OCI-LY7 (cell line): ENCODE measurements around the gene TOPAZ1. TPM values are rescaled to one million over a fixed set of nuclear protein-coding genes. Genes with fewer than 3 reads are reported as not detected.

Experiments used
- BruUV-seq: library from RNA; stranded (reverse); fragments of 400-500 nt; replicated peaks from 2 replicates; lab custom pipeline; 2021; lab: Mats Ljungman, UMichigan
- CTCF ChIA-PET: fragments of 300-600 bp; sonication (Branson Sonifier 250); formaldehyde crosslinking; loops from one replicate; lab custom pipeline; 2022; ENCODE audit warnings: antibody characterized with exemption; ENCODE audit not compliant: unreplicated experiment; lab: Charles Lee
- POLR2A ChIA-PET: fragments of 300-600 bp; sonication (Branson Sonifier 250); formaldehyde crosslinking; loops from one replicate; lab custom pipeline; 2022; ENCODE audit warnings: antibody characterized with exemption; lab: Charles Lee
- DNase-seq: peaks from one replicate; pipeline ENCODE4 v3.0.0-alpha.2; 2015; ENCODE audit warnings: low spot score
- H2AFZ ChIP-seq: fragments of 200-600 bp; sonication (generic), shearing (Covaris generic); 2 replicates; pipeline ENCODE4 v1.6.1; 2014; ENCODE audit warnings: mild to moderate bottlenecking, antibody characterized with exemption, low read length, moderate library complexity
- H3K27ac ChIP-seq: fragments of 200-600 bp; sonication (generic); 2 replicates; pipeline ENCODE4 v1.5.1; 2014; ENCODE audit warnings: mixed run types, low read depth, mild to moderate bottlenecking, moderate library complexity, low read length, inconsistent platforms; ENCODE audit not compliant: poor library complexity, severe bottlenecking
- H3K36me3 ChIP-seq: fragments of 200-600 bp; sonication (generic); 2 replicates; pipeline ENCODE4 v1.6.1; 2014; ENCODE audit warnings: mild to moderate bottlenecking, antibody characterized with exemption, low read length, moderate library complexity, mixed read lengths; ENCODE audit not compliant: insufficient read depth
- H3K4me1 ChIP-seq: fragments of 200-600 bp; sonication (generic); 2 replicates; pipeline ENCODE4 v1.5.1; 2014; ENCODE audit warnings: mild to moderate bottlenecking, low read length; ENCODE audit not compliant: insufficient read depth, poor library complexity, severe bottlenecking
- H3K4me2 ChIP-seq: fragments of 200-600 bp; sonication (generic); 2 replicates; pipeline ENCODE4 v1.6.1; 2014; ENCODE audit warnings: mild to moderate bottlenecking, low read length
- H3K4me3 ChIP-seq: fragments of 200-600 bp; sonication (generic); 2 replicates; pipeline ENCODE4 v1.5.1; 2014; ENCODE audit warnings: mild to moderate bottlenecking, low read depth, low read length; ENCODE audit not compliant: poor library complexity, severe bottlenecking
- H3K79me2 ChIP-seq: fragments of 200-600 bp; sonication (generic); 2 replicates; pipeline ENCODE4 v1.6.1; 2016; ENCODE audit warnings: low read depth, mild to moderate bottlenecking, low read length, moderate library complexity, mixed read lengths; ENCODE audit not compliant: insufficient read depth
- H3K9me2 ChIP-seq: fragments of 200-600 bp; sonication (generic); 2 replicates; pipeline ENCODE4 v1.6.1; 2016; ENCODE audit warnings: mild to moderate bottlenecking, low read length, mixed read lengths; ENCODE audit not compliant: insufficient read depth
- H3K9me3 ChIP-seq: fragments of 200-600 bp; sonication (generic); 2 replicates; pipeline ENCODE4 v1.6.1; 2014; ENCODE audit warnings: mild to moderate bottlenecking, mixed run types, low read length, mixed read lengths
- H4K20me1 ChIP-seq: fragments of 200-600 bp; sonication (generic); 2 replicates; pipeline ENCODE4 v1.6.1; 2014; ENCODE audit warnings: mild to moderate bottlenecking, antibody characterized with exemption, low read length, moderate library complexity, mixed read lengths; ENCODE audit not compliant: insufficient read depth
- EZH2phosphoT487 ChIP-seq: fragments of 200-600 bp; sonication (generic); IDR thresholded peaks from 2 replicates; pipeline ENCODE4 v1.6.1; 2018; ENCODE audit warnings: low read depth, borderline replicate concordance, mild to moderate bottlenecking, mixed run types, antibody characterized with exemption, low read length, moderate library complexity, mixed read lengths
- intact Hi-C: fragments of 100-400 bp; cut with micrococcal nuclease; formaldehyde crosslinking; loops from one replicate; pipeline ENCODE4 v1.10.0; 2022; ENCODE audit not compliant: unreplicated experiment
- total RNA-seq, 2 experiments: library from RNA; depleted of rRNA in 1 of 2; stranded (reverse); fragments of >200 nt in 1 of 2; shearing (Covaris generic) in 1 of 2; gene quantifications; 2 replicates each; pipeline ENCODE4 v1.2.3, GENCODE V29; 2014 to 2022
- TF ChIP-seq, protein P1 (sequence below): fragments of 200-600 bp; sonication (generic); conservative IDR thresholded peaks from 2 replicates; pipeline ENCODE4 v1.5.1; 2014; ENCODE audit warnings: mild to moderate bottlenecking, antibody characterized with exemption, low read length, moderate library complexity, mixed read lengths

The TOPAZ1 gene
- total RNA-seq, 2 experiments from 2014 or later = not detected

DNA sequence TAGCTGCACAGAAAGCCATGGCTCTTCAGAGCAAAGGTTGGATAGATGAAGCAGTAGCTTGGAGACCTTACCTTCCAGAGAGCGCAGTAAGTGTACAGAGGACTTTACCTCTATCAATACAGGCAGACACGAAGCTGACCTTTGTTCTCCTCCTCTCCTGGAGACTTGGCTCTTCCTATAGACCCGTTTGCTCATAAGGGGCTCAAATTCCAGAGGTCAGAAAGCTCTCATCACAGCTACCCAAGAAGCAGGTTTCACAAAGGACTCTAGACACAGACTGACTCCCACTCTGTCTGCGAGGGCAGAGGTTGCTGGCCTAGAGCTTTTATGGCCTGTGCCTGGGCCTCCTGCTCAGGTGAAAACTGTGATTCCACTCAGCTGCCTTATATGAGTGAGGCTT lies 35.4 kb upstream of the TOPAZ1 start:
- TF ChIP-seq, protein P1, sequence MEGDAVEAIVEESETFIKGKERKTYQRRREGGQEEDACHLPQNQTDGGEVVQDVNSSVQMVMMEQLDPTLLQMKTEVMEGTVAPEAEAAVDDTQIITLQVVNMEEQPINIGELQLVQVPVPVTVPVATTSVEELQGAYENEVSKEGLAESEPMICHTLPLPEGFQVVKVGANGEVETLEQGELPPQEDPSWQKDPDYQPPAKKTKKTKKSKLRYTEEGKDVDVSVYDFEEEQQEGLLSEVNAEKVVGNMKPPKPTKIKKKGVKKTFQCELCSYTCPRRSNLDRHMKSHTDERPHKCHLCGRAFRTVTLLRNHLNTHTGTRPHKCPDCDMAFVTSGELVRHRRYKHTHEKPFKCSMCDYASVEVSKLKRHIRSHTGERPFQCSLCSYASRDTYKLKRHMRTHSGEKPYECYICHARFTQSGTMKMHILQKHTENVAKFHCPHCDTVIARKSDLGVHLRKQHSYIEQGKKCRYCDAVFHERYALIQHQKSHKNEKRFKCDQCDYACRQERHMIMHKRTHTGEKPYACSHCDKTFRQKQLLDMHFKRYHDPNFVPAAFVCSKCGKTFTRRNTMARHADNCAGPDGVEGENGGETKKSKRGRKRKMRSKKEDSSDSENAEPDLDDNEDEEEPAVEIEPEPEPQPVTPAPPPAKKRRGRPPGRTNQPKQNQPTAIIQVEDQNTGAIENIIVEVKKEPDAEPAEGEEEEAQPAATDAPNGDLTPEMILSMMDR = no peak
- TF ChIP-seq EZH2phosphoT487 = no peak
- BruUV-seq = no TSS peak
- no peaks in the 10 kb centered on the region for H3K79me2 ChIP-seq
- ChIA-PET POLR2A (no interaction called here), CTCF (no interaction called here)
- no peaks in the 10 kb centered on the region for H3K4me1 ChIP-seq
- H3K4me2 ChIP-seq = no peak overlapping the region
- no peaks in the 10 kb centered on the region for H3K9me2 ChIP-seq
- no peak overlapping the region for H3K27ac ChIP-seq
- no peaks in the 10 kb centered on the region for H4K20me1 ChIP-seq
- H2AFZ ChIP-seq = no peak overlapping the region
- H3K36me3 ChIP-seq = no peaks in the 10 kb centered on the region
- intact Hi-C loops = no loop called here
- no peak for DNase-seq
- H3K4me3 ChIP-seq = no peak overlapping the region
- H3K9me3 ChIP-seq = no peaks in the 10 kb centered on the region

DNA sequence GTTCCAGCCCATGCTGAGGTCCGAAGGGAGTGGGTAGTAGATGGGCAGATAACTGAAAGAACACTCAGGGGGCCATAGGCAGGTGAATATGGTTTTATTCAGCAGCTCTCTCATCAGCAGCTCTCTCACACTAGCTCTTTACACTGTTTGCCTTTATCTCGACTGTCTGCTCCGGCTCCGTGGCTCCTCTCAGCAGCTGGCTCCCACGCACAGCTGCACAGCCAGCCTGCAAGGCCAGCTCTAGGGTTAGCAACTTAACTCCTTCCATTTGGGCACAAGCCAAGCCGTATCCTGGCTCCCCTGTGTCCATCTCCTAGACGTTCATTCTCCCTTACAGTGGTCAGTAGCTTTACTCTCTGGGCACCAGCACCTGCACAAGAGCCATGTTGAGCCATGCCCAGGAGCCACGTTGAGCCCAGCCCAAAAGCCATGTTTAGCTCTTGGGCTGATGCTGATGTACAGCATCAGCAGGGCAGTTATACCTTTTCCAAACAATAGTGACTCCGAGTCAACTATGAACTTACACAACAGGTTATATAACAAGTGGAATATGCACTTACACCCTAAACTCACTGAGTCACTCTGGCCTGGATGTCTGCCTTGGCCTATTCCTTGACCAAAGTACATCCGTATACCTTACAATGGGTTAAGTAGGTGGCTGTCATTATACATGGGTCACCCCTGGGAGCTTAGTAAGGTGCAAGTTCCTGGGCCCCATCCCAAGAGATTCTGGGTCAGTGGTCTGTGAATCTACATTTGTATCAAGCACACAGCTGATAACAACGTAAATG lies 34.6 kb upstream of the TOPAZ1 start:
- Histone ChIP-seq H3K9me3 (no peaks in the 10 kb centered on the region), H3K9me2 (no peaks in the 10 kb centered on the region), H3K79me2 (no peaks in the 10 kb centered on the region), H3K4me1 (no peaks in the 10 kb centered on the region), H4K20me1 (no peaks in the 10 kb centered on the region), H3K4me3 (no peak overlapping the region), H2AFZ (no peak overlapping the region), H3K4me2 (no peak overlapping the region), H3K36me3 (no peaks in the 10 kb centered on the region), H3K27ac (no peak overlapping the region)
- ChIA-PET POLR2A (no interaction called here), CTCF (no interaction called here)
- intact Hi-C loops = no loop called here
- no peak for DNase-seq
- TF ChIP-seq, protein P1 = no peak
- no peak for TF ChIP-seq EZH2phosphoT487
- BruUV-seq = no TSS peak

DNA sequence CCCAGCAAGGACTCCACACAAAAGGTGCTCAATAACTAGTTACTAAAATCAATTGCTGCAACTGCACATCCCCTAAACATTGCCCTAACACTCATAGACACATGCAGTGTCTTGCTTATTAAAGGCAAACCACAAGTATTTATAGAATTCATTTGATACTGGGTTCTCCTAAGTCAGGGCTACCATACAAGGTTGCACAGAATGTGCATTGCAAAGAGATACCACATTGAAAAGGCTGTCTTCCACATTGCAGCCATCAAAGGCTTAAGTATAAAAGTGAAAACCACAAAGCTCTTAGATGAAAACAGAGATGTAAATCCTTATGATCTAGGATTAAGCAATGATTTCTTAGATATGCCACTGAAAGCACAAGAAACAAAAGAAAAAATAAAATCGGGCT lies 33.6 kb upstream of the TOPAZ1 start:
- Histone ChIP-seq H3K4me2 (no peak overlapping the region), H3K27ac (no peak overlapping the region), H3K79me2 (no peaks in the 10 kb centered on the region), H3K9me2 (no peaks in the 10 kb centered on the region), H3K9me3 (no peaks in the 10 kb centered on the region), H2AFZ (no peak overlapping the region), H3K4me1 (no peaks in the 10 kb centered on the region), H3K36me3 (no peaks in the 10 kb centered on the region), H3K4me3 (no peak overlapping the region), H4K20me1 (no peaks in the 10 kb centered on the region)
- ChIA-PET CTCF (no interaction called here), POLR2A (no interaction called here)
- intact Hi-C loops = no loop called here
- no peak for DNase-seq
- no TSS peak for BruUV-seq
- TF ChIP-seq EZH2phosphoT487 = no peak
- TF ChIP-seq, protein P1 = no peak
